Measurements from ENCODE around the gene GABRB1.

- no peak for TF ChIP-seq POLR2A (IDR thresholded peaks at IDR 0.05; ENCODE audit: low read depth)
- TF ChIP-seq, protein P1, sequence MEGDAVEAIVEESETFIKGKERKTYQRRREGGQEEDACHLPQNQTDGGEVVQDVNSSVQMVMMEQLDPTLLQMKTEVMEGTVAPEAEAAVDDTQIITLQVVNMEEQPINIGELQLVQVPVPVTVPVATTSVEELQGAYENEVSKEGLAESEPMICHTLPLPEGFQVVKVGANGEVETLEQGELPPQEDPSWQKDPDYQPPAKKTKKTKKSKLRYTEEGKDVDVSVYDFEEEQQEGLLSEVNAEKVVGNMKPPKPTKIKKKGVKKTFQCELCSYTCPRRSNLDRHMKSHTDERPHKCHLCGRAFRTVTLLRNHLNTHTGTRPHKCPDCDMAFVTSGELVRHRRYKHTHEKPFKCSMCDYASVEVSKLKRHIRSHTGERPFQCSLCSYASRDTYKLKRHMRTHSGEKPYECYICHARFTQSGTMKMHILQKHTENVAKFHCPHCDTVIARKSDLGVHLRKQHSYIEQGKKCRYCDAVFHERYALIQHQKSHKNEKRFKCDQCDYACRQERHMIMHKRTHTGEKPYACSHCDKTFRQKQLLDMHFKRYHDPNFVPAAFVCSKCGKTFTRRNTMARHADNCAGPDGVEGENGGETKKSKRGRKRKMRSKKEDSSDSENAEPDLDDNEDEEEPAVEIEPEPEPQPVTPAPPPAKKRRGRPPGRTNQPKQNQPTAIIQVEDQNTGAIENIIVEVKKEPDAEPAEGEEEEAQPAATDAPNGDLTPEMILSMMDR (IDR thresholded peaks at IDR 0.05): no peak
These were observed 441.9 kb downstream of the GABRB1 start for GRCh38 chr4:47473141-47473750.
